ENCODE measurements around the gene CALML3.

The CALML3 gene

GRCh38 chr10:5500910-5501309 is 23.9 kb upstream of the CALML3 start:
- Histone ChIP-seq H3K4me3 (ENCODE audit: low read depth, low read length) (no peak overlapping the region), H3K36me3 (ENCODE audit: control insufficient read depth, insufficient read depth, low read length) (no peaks in the 10 kb centered on the region), H3K27me3 (ENCODE audit: control insufficient read depth, insufficient read depth, low read length) (peaks cover 7% of the 10 kb centered on the region; the same call in 1 of the 2 replicates), H3K9me3 (ENCODE audit: control insufficient read depth, insufficient read depth, low read depth, low read length) (no peaks in the 10 kb centered on the region), H3K9ac (ENCODE audit: low read length) (no peak overlapping the region), H3K4me1 (ENCODE audit: control insufficient read depth, insufficient read depth, low read length) (peaks cover 5% of the 10 kb centered on the region; the same call in 1 of the 2 replicates), H3K27ac (ENCODE audit: low read depth, low read length) (no peak overlapping the region)

DNA sequence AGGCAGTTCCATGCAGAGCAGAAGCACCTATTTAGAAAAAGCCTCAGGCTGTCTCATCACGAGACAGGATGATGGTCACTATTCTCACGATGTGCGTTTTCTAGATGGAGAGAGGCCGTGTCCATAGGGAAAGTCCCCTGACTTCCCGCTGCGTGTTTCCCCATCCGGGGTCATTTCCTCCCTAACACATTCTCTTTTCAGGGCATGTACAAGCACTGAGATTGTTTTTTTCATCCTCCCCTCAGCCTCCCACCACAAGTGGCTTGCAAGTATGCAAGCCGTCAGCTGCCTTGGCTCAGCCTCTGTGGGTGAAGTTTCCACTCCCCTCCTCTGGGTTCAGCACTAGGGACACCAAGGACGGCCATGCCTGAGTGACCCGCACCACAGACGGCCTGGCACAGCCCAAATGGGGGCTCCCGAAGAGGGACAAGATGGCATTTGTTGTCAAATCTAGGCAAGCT is 22.7 kb upstream of the CALML3 start:
- Histone ChIP-seq H3K9me3 (ENCODE audit: control insufficient read depth, insufficient read depth, low read depth, low read length) (no peaks in the 10 kb centered on the region), H3K27ac (ENCODE audit: low read depth, low read length) (no peak overlapping the region), H3K4me3 (ENCODE audit: low read depth, low read length) (no peak overlapping the region), H3K9ac (ENCODE audit: low read length) (no peak overlapping the region), H3K27me3 (ENCODE audit: control insufficient read depth, insufficient read depth, low read length) (peaks cover 7% of the 10 kb centered on the region; the same call in 1 of the 2 replicates), H3K36me3 (ENCODE audit: control insufficient read depth, insufficient read depth, low read length) (no peaks in the 10 kb centered on the region), H3K4me1 (ENCODE audit: control insufficient read depth, insufficient read depth, low read length) (peaks cover 2% of the 10 kb centered on the region; the same call in 1 of the 2 replicates)

GRCh38 chr10:5502571-5503476 is 21.9 kb upstream of the CALML3 start:
- no peaks in the 10 kb centered on the region for H3K36me3 ChIP-seq (ENCODE audit: control insufficient read depth, insufficient read depth, low read length)
- peaks cover 2% of the 10 kb centered on the region; the same call in 1 of the 2 replicates for H3K4me1 ChIP-seq (ENCODE audit: control insufficient read depth, insufficient read depth, low read length)
- peaks cover 7% of the 10 kb centered on the region; the same call in 1 of the 2 replicates for H3K27me3 ChIP-seq (ENCODE audit: control insufficient read depth, insufficient read depth, low read length)
- H3K4me3 ChIP-seq (ENCODE audit: low read depth, low read length), result no peak overlapping the region
- H3K9me3 ChIP-seq (ENCODE audit: control insufficient read depth, insufficient read depth, low read depth, low read length), result no peaks in the 10 kb centered on the region
- H3K9ac ChIP-seq (ENCODE audit: low read length), result no peak overlapping the region
- H3K27ac ChIP-seq (ENCODE audit: low read depth, low read length), result no peak overlapping the region

DNA sequence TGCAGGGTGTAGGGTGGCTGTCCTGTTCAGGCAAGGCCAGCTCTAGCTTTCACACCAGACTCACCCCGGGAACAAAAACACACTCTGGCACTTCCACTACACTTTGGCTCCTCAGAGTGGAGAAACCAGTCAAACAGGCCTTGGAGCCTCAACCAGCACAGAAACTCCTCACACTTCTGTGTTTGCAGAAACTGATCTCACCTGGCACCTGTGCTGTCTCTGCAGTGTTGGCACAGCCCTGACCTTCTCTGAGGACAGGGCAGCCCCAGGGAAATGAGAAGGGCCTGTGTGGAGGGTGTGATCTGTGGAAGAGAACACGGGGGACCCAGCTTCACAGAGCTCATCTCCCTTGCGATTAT is 21.3 kb upstream of the CALML3 start:
- H3K9me3 ChIP-seq (ENCODE audit: control insufficient read depth, insufficient read depth, low read depth, low read length), result no peaks in the 10 kb centered on the region
- H3K9ac ChIP-seq (ENCODE audit: low read length), result no peak overlapping the region
- H3K27me3 ChIP-seq (ENCODE audit: control insufficient read depth, insufficient read depth, low read length), result peaks cover 7% of the 10 kb centered on the region; the same call in 1 of the 2 replicates
- H3K4me3 ChIP-seq (ENCODE audit: low read depth, low read length), result no peak overlapping the region
- no peaks in the 10 kb centered on the region for H3K36me3 ChIP-seq (ENCODE audit: control insufficient read depth, insufficient read depth, low read length)
- H3K4me1 ChIP-seq (ENCODE audit: control insufficient read depth, insufficient read depth, low read length), result peaks cover 2% of the 10 kb centered on the region; the same call in 1 of the 2 replicates
- no peak overlapping the region for H3K27ac ChIP-seq (ENCODE audit: low read depth, low read length)

DNA sequence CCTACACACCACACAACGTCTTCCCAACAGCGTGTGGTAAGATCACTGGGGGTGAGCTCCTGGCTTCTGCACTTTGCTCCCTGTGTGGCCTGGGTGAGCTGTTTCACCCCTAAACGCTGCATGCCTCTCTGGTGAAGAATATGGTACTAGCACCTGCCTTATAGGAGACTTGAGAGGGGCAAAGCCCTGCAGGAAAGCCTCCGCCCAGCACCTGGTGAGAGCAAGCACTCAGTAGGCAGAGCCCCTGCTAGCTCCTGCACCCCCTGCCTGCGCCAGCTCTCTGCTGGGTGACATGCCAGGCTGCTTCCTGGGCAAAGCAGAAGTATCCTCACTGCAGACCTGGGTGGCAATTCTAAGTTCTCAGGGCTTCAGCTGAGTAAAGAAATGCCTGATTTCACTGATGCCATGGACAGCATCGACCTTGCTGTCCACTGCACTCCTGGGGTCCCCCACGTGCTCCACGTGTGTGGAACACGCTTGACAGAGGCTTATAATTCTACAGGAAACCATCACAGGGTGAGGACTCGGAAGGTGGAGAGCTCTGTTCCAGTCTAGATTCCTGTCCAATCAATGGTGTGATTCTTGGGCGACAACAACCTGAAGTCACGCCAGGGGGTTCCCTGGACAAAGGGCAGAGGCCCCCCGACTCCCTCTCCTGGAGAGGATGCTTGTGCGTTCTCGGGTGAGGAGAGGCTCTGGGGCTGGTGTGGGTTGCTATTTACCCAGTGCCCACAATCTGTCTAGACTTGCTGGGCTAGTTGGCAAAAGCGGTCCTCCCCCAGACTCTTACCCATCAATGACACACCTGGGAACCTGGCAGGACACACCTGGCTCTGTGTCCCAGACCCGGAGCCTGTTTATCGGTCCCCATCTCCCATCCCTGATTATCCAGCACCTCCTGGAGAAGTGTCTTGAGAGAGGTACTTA is 20.4 kb upstream of the CALML3 start:
- no peak overlapping the region for H3K4me3 ChIP-seq (ENCODE audit: low read depth, low read length)
- H3K9ac ChIP-seq (ENCODE audit: low read length), result no peak overlapping the region
- H3K36me3 ChIP-seq (ENCODE audit: control insufficient read depth, insufficient read depth, low read length), result no peaks in the 10 kb centered on the region
- peaks cover 2% of the 10 kb centered on the region; the same call in 1 of the 2 replicates for H3K4me1 ChIP-seq (ENCODE audit: control insufficient read depth, insufficient read depth, low read length)
- no peaks in the 10 kb centered on the region for H3K9me3 ChIP-seq (ENCODE audit: control insufficient read depth, insufficient read depth, low read depth, low read length)
- peaks cover 7% of the 10 kb centered on the region; the same call in 1 of the 2 replicates for H3K27me3 ChIP-seq (ENCODE audit: control insufficient read depth, insufficient read depth, low read length)
- H3K27ac ChIP-seq (ENCODE audit: low read depth, low read length), result no peak overlapping the region

GRCh38 chr10:5506246-5506645 is 18.5 kb upstream of the CALML3 start:
- Histone ChIP-seq H3K36me3 (ENCODE audit: control insufficient read depth, insufficient read depth, low read length) (no peaks in the 10 kb centered on the region), H3K9ac (ENCODE audit: low read length) (no peak overlapping the region), H3K4me1 (ENCODE audit: control insufficient read depth, insufficient read depth, low read length) (no peaks in the 10 kb centered on the region; the same call in 1 of the 2 replicates), H3K27ac (ENCODE audit: low read depth, low read length) (no peak overlapping the region), H3K9me3 (ENCODE audit: control insufficient read depth, insufficient read depth, low read depth, low read length) (no peaks in the 10 kb centered on the region), H3K4me3 (ENCODE audit: low read depth, low read length) (no peak overlapping the region), H3K27me3 (ENCODE audit: control insufficient read depth, insufficient read depth, low read length) (no peaks in the 10 kb centered on the region)

GRCh38 chr10:5506751-5507648 is 17.8 kb upstream of the CALML3 start:
- Histone ChIP-seq H3K27ac (ENCODE audit: low read depth, low read length) (no peak overlapping the region), H3K4me3 (ENCODE audit: low read depth, low read length) (no peak overlapping the region), H3K9me3 (ENCODE audit: control insufficient read depth, insufficient read depth, low read depth, low read length) (no peaks in the 10 kb centered on the region), H3K9ac (ENCODE audit: low read length) (no peak overlapping the region), H3K27me3 (ENCODE audit: control insufficient read depth, insufficient read depth, low read length) (no peaks in the 10 kb centered on the region), H3K4me1 (ENCODE audit: control insufficient read depth, insufficient read depth, low read length) (no peaks in the 10 kb centered on the region; the same call in 1 of the 2 replicates), H3K36me3 (ENCODE audit: control insufficient read depth, insufficient read depth, low read length) (no peaks in the 10 kb centered on the region)

GRCh38 chr10:5507649-5508131 is 17.1 kb upstream of the CALML3 start:
- Histone ChIP-seq H3K4me3 (ENCODE audit: low read depth, low read length) (no peak overlapping the region), H3K9ac (ENCODE audit: low read length) (no peak overlapping the region), H3K9me3 (ENCODE audit: control insufficient read depth, insufficient read depth, low read depth, low read length) (no peaks in the 10 kb centered on the region), H3K27ac (ENCODE audit: low read depth, low read length) (no peak overlapping the region), H3K4me1 (ENCODE audit: control insufficient read depth, insufficient read depth, low read length) (no peaks in the 10 kb centered on the region), H3K36me3 (ENCODE audit: control insufficient read depth, insufficient read depth, low read length) (no peaks in the 10 kb centered on the region), H3K27me3 (ENCODE audit: control insufficient read depth, insufficient read depth, low read length) (no peaks in the 10 kb centered on the region)

DNA sequence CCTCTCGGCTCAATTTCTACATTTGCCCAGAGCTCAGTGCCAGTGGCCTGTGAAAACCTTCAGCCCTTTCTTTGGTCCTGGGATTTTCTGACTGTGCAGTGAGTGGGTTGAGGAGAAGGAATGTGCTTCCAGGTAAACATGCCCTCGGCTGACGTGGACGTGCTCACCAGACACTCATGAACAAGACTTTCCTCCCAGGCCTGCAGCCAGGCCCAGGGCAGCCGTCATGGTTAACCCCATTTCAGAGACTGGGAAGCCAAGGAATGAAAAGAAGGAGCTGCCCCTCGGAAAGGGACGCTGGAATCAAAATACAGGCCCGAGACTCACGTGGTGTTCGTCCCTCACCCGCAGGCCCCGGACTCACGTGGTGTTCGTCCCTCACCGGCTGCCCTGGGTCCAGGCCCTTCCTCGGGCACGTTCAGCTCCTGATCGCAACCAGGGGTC is 16.6 kb upstream of the CALML3 start:
- no peak overlapping the region for H3K27ac ChIP-seq (ENCODE audit: low read depth, low read length)
- no peaks in the 10 kb centered on the region for H3K27me3 ChIP-seq (ENCODE audit: control insufficient read depth, insufficient read depth, low read length)
- no peak overlapping the region for H3K9ac ChIP-seq (ENCODE audit: low read length)
- H3K9me3 ChIP-seq (ENCODE audit: control insufficient read depth, insufficient read depth, low read depth, low read length), result no peaks in the 10 kb centered on the region
- H3K4me1 ChIP-seq (ENCODE audit: control insufficient read depth, insufficient read depth, low read length), result no peaks in the 10 kb centered on the region
- no peaks in the 10 kb centered on the region for H3K36me3 ChIP-seq (ENCODE audit: control insufficient read depth, insufficient read depth, low read length)
- H3K4me3 ChIP-seq (ENCODE audit: low read depth, low read length), result no peak overlapping the region

- H3K27me3 ChIP-seq (ENCODE audit: control insufficient read depth, insufficient read depth, low read length), result no peaks in the 10 kb centered on the region
- no peak overlapping the region for H3K27ac ChIP-seq (ENCODE audit: low read depth, low read length)
- no peak overlapping the region for H3K4me3 ChIP-seq (ENCODE audit: low read depth, low read length)
- H3K36me3 ChIP-seq (ENCODE audit: control insufficient read depth, insufficient read depth, low read length), result no peaks in the 10 kb centered on the region
- H3K9ac ChIP-seq (ENCODE audit: low read length), result no peak overlapping the region
- no peaks in the 10 kb centered on the region for H3K9me3 ChIP-seq (ENCODE audit: control insufficient read depth, insufficient read depth, low read depth, low read length)
- no peaks in the 10 kb centered on the region for H3K4me1 ChIP-seq (ENCODE audit: control insufficient read depth, insufficient read depth, low read length)
Measured at GRCh38 chr10:5508786-5509185, 16.0 kb upstream of the CALML3 start.

All from HUES6 (cell line).